Astrocyte (in vitro differentiated cells and primary cell): ENCODE results near the gene GPR34. TPM values are rescaled to one million over a fixed set of nuclear protein-coding genes. Genes with fewer than 3 reads are reported as not detected.

Source experiments
- DNase-seq: peaks from one replicate; pipeline ENCODE4 v3.0.0-alpha.2; 2010; ENCODE audit warnings: low read depth
- FAIRE-seq: peaks from 2 replicates; lab custom pipeline; 2011; peaks lifted over from hg19 to GRCh38; lab: Jason Lieb, UNC
- H2AFZ ChIP-seq: 2 replicates; pipeline ENCODE4 v1.6.0; 2012; ENCODE audit warnings: low read depth, low read length, inconsistent platforms
- H3K27ac ChIP-seq: 2 replicates; pipeline ENCODE4 v1.5.1; 2011; ENCODE audit warnings: low read depth, low read length, inconsistent platforms
- H3K27me3 ChIP-seq: 2 replicates; pipeline ENCODE4 v1.6.0; 2011; ENCODE audit warnings: low read length, inconsistent platforms; ENCODE audit not compliant: insufficient read depth
- H3K36me3 ChIP-seq: 2 replicates; pipeline ENCODE4 v1.5.1; 2011; ENCODE audit warnings: low read length, inconsistent platforms; ENCODE audit not compliant: insufficient read depth
- H3K4me1 ChIP-seq: 2 replicates; pipeline ENCODE4 v1.5.1; 2011; ENCODE audit warnings: low read length, inconsistent platforms; ENCODE audit not compliant: insufficient read depth
- H3K4me2 ChIP-seq: 2 replicates; pipeline ENCODE4 v1.6.0; 2012; ENCODE audit warnings: low read length, inconsistent platforms
- H3K4me3 ChIP-seq: 2 replicates; pipeline ENCODE4 v1.5.1; 2011; ENCODE audit warnings: low read depth, mild to moderate bottlenecking, low read length, inconsistent platforms; ENCODE audit not compliant: insufficient read depth
- H3K79me2 ChIP-seq: 2 replicates; pipeline ENCODE4 v1.6.0; 2012; ENCODE audit warnings: mild to moderate bottlenecking, low read length, inconsistent platforms; ENCODE audit not compliant: insufficient read depth
- H3K9ac ChIP-seq: 2 replicates; pipeline ENCODE4 v1.6.0; 2012; ENCODE audit warnings: mild to moderate bottlenecking, low read length, inconsistent platforms
- H3K9me3 ChIP-seq: 2 replicates; pipeline ENCODE4 v1.5.1; 2012; ENCODE audit warnings: low read depth, mild to moderate bottlenecking, low read length, inconsistent platforms; ENCODE audit not compliant: insufficient read depth
- H4K20me1 ChIP-seq: 2 replicates; pipeline ENCODE4 v1.6.0; 2012; ENCODE audit warnings: low read length, inconsistent platforms; ENCODE audit not compliant: insufficient read depth
- H3K27ac Mint-ChIP-seq: one replicate; pipeline ENCODE4 v1.8.0; 2021; ENCODE audit warnings: mild to moderate bottlenecking, mixed read lengths; ENCODE audit not compliant: unreplicated experiment
- H3K27me3 Mint-ChIP-seq: one replicate; pipeline ENCODE4 v1.8.0; 2021; ENCODE audit warnings: low read depth, mixed read lengths; ENCODE audit not compliant: unreplicated experiment
- H3K36me3 Mint-ChIP-seq: one replicate; pipeline ENCODE4 v1.8.0; 2021; ENCODE audit warnings: low read depth, mixed read lengths; ENCODE audit not compliant: unreplicated experiment
- H3K4me1 Mint-ChIP-seq: one replicate; pipeline ENCODE4 v1.8.0; 2021; ENCODE audit warnings: low read depth, mixed read lengths; ENCODE audit not compliant: unreplicated experiment
- H3K4me3 Mint-ChIP-seq: one replicate; pipeline ENCODE4 v1.8.0; 2021; ENCODE audit warnings: mild to moderate bottlenecking, moderate library complexity, mixed read lengths; ENCODE audit not compliant: unreplicated experiment
- H3K9me3 Mint-ChIP-seq: one replicate; pipeline ENCODE4 v1.8.0; 2021; ENCODE audit warnings: mild to moderate bottlenecking, mixed read lengths; ENCODE audit not compliant: unreplicated experiment
- CTCF ChIP-seq: IDR thresholded peaks from 2 replicates; pipeline ENCODE4 v1.5.1; 2011; ENCODE audit warnings: low read depth, mild to moderate bottlenecking, inconsistent platforms, low read length, moderate library complexity; ENCODE audit not compliant: insufficient read depth
- EZH2 ChIP-seq: IDR thresholded peaks from 2 replicates; pipeline ENCODE4 v1.6.1; 2012; ENCODE audit warnings: mild to moderate bottlenecking, low read length, inconsistent platforms; ENCODE audit not compliant: insufficient read depth
- total RNA-seq: library from RNA; stranded (reverse); gene quantifications from 2 replicates; pipeline ENCODE4 v1.2.1, GENCODE V29; 2021

Gene GPR34
- total RNA-seq, 1 donor from 2014 or later = not detected

- Histone ChIP-seq H3K9ac (no peak overlapping the region), H2AFZ (no peak overlapping the region), H3K4me1 (no peaks in the 10 kb centered on the region), H3K79me2 (no peaks in the 10 kb centered on the region), H3K9me3 (no peaks in the 10 kb centered on the region), H3K27ac (no peak overlapping the region), H3K4me2 (no peak overlapping the region), H4K20me1 (no peaks in the 10 kb centered on the region), H3K36me3 (no peaks in the 10 kb centered on the region), H3K27me3 (no peaks in the 10 kb centered on the region), H3K4me3 (no peak overlapping the region)
- Mint-ChIP-seq H3K9me3 (no peaks in the 10 kb centered on the region), H3K27me3 (no peaks in the 10 kb centered on the region), H3K36me3 (no peaks in the 10 kb centered on the region), H3K4me3 (no peak overlapping the region), H3K4me1 (no peaks in the 10 kb centered on the region), H3K27ac (no peak overlapping the region)
- TF ChIP-seq CTCF (no peak), EZH2 (no peak)
- DNase-seq (no peak), FAIRE-seq (peak; percentile 73)
These were observed 11.4 kb upstream of the GPR34 start for GRCh38 chrX:41677183-41678060.

- H3K4me1 Mint-ChIP-seq = no peaks in the 10 kb centered on the region
- no peaks in the 10 kb centered on the region for H3K9me3 ChIP-seq
- peak; percentile 92 for FAIRE-seq
These were observed 4.6 kb upstream of the GPR34 start for GRCh38 chrX:41684138-41684537.

More at GRCh38 chrX:41684138-41684537, 4.6 kb upstream of the GPR34 start:
- H3K4me3 Mint-ChIP-seq = no peak overlapping the region
- no peaks in the 10 kb centered on the region for H3K27me3 Mint-ChIP-seq
- Histone ChIP-seq H3K27me3 (no peaks in the 10 kb centered on the region), H2AFZ (no peak overlapping the region), H3K36me3 (no peaks in the 10 kb centered on the region), H3K9ac (no peak overlapping the region), H3K79me2 (no peaks in the 10 kb centered on the region), H4K20me1 (no peaks in the 10 kb centered on the region), H3K27ac (no peak overlapping the region), H3K4me3 (no peak overlapping the region), H3K4me1 (no peaks in the 10 kb centered on the region), H3K4me2 (no peak overlapping the region)
- TF ChIP-seq EZH2 (no peak), CTCF (no peak)
- H3K9me3 Mint-ChIP-seq = no peaks in the 10 kb centered on the region
- no peak overlapping the region for H3K27ac Mint-ChIP-seq
- H3K36me3 Mint-ChIP-seq = no peaks in the 10 kb centered on the region
- no peak for DNase-seq
